Activated CD4-positive, CD25-positive, alpha-beta regulatory T cell (primary cell): Measurements from ENCODE around the gene ZNF525.
"Not testable (repeated sequence)": the region's sequence is repeated elsewhere in the genome, so short reads cannot be mapped to it uniquely, and the experiment has no call there.

Experiments used
- DNase-seq, 4 experiments: peaks; one replicate each; lab custom pipeline; 2025; lab: John Stamatoyannopoulos, UW

Gene ZNF525

DNA sequence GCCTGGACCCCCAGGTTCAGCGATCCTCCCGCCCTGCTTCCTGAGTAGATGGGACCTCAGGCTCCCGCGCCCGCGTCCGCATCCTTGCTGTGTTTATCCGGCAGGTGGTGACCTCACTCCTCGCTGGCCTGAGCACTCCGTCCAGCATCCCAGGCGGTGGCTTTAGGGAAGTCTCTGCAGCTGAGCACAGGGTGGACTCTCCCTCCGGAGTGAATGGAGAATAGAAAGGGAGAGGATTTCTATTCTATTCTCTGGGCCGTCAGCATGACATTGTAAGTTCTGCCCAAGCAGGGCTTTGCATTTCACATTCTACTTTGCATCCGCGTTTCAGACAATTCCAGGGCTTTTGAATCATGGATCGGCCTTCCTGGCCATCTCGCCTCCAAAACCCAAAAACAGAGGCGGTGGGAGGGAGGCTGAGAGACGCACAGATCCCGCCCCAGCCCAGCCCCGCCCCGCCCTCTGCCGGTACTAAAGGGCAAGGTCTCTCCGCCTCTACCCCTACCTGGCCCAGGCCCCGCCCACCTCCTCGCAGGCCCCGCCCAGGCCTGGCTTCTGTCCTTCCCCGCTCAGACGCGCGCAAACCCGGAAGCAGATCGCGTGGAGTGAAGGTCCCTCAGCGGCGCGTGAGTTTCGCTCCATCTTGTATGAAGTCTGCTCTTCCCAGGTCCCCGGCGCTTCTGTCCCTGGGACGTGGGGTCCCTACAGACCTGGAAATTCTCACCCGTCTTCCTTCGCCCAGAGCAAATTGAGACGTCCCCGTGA lies at the start of gene ZNF525:
Gene ZNF525, plus strand, starts transcription at position 572 of the 765 bp plus-strand sequence. CDS start 6,577 bp downstream, outside the sequence.
- peak; percentile 93 to 95 (median 94) for DNase-seq

DNA sequence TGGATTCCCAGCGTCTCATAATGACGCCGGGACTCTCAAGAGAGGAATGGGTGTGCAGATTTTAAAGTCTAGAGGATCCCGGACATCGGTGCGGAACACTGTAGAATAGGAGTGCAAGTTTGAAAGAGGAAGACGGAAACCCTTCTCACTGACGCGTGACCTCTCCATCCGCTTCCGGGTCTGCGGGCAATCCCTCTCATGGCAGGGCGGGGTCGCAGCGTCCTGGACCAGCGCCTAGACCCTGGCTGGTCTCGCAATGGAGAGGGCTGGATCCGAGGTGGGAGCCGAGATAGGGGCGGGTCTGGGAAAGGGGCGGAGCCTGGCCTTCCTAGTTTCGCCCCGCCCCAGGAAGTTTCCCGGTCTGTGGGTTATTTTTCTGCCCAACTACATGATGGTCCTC lies 36.5 kb upstream of the ZNF525 start:
- DNase-seq: no peak

DNA sequence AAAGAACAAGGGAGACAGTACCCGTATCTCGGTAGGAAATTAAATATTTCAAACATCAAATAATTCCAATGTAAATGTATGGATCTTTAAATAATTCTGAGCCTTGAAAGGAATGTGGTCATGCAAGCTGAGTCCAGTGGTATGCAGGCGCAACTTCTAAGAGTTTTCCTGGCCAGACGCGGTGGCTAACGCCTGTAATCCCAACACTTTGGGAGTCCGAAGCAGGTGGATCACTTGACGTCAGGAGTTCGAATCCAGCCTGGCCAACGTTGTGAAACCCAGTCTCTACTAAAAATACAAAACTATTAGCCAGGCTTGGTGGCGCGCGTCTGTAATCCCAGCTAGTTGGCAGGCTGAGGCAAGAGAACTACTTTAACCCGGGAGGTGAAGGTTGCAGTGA lies 33.0 kb upstream of the ZNF525 start:
- no peak for DNase-seq

DNA sequence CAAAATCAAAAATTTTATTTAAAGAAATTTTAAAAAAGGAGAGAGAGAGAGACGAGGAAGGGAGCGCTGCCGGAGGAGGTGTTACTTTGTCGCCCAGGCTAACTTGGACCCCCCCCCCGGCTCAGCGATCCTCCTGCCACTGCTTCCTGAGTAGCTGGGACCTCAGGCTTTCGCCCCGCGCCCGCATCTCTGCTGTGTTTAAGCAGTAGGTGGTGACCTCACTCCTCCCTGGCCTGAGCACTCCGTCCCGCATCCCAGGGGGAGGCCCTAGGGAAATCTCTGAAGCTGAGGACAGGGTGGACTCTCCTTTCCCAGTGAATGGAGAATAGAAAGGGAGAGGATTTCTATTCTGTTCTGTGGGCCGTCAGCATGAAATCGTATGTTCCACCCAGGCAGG lies 32.4 kb upstream of the ZNF525 start:
- peak in 2 of 4 experiments; percentile 6 to 20 for DNase-seq

DNA sequence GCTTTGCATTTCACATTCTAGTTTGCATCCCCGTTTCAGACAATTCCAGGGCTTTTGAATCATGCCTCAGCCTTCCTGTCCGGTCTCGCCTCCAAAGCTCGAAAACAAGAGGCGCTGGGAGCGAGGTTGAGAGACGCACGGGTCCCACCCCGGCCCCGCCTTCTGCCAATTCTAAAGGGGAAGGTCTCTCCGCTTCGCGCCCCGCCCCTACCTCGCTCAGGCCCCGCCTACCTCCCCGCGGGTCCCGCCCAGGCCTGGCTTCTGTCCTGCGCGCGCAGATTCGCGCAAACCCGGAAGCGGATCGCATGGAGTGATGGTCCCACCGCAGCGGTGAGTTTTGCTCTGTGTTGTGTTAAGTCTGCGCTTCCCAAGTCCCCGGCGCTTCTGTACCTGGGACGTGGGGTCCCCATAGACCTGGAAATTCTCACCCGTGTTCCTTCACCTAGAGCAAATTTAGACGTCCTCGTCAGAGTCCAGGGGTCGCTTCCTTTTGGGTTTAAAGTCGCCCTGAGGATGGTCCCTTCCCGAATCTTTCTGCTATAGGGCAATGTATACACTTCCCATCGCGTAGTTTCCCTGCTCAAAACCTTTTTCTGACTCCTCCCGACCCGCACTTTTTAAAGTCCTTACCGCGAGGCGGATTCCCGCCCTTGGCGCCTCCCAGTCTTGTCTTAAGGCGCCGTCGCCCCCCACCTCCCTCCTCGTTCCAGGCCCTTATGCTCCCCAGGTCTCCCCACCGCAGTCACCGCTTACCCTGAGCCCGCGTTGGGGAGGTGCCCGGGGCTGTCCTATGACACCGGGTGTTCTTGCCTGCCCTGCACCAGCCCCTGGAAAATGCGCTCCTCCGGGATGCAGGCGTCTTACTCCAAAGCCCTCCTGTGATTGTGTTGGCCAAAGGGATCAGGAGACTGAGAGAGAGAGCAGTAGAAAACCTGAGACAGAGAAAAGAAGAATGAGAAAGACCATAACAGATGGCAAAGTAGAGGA lies 31.7 kb upstream of the ZNF525 start, which contains the start of gene ZNF845:
Gene ZNF845, plus strand, starts transcription at position 287 of the 987 bp plus-strand sequence. CDS start 7,559 bp downstream, outside the sequence.
- peak; percentile 87 to 94 (median 91) for DNase-seq

DNA sequence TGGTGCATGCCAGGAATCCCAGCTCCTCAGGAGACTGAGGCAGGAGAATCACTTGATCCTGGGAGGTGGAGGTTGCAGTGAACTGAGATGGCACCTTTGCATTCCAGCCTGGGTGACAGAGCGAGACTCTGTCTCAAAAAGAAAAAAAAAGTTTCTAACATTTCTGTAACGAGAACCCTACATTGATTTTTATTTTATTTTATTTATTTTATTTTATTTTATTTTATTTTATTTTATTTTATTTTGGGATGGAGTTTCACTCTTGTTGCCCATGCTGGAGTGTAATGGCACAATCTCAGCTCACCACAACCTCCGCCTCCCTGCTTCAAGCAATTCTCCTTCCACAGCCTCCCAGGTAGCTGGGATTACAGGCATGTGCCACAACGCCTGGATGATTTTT lies 21.1 kb upstream of the ZNF525 start:
- DNase-seq: not testable (repeated sequence)

DNA sequence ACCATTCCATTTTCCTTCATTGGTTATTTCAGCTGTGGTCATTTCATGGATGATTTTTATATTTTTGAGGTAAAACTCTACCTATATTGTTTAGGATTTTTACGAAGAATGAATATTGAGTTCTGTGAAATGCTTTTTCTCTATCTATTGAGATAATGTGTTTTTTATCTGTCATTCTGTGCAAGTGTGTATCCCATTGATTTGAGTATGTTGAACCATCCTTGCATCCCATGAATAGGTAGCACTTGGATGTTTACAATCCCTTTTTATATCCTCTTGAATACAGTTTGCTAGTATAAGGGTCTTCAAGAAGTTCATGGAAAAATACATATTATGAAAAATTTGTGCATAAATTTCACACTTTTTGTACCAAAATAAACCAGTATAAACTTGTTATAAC lies 9.8 kb upstream of the ZNF525 start:
- no peak for DNase-seq

DNA sequence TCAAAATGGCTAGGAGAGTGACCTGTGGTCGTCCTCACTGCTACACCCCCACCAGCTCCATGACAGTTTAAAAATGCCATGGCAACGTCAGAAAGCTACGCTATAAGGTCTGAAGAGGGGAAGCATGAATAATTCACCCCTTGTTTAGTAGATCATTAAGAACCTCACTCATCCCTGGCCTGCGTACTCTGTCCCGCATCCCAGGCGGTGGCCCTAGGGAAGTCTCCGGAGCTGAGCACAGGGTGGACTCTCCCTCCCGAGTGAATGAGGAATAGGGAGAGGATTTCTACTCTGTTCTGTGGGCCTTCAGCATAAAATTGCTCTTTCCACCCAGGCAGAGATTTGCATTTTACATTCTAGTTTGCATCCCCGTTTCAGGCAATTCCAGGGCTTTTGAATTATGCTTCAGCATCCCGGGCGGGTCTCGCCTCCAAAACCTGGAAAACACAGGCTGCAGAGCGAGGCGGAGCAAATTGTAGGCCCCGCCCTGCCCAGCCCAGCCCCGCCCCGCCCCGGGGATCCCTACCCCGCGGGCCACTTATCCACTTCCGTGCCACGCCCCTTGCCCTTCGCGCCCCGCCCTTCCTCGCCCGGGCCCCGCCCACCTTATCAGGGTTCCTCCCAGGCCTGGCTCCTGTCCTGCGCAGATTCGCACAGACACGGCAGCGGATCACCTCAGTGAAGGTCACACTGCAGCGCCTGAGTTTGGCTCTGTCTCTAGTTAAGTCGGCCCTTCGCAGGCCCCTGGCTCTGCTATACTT lies 7.5 kb upstream of the ZNF525 start:
- no peak for DNase-seq

DNA sequence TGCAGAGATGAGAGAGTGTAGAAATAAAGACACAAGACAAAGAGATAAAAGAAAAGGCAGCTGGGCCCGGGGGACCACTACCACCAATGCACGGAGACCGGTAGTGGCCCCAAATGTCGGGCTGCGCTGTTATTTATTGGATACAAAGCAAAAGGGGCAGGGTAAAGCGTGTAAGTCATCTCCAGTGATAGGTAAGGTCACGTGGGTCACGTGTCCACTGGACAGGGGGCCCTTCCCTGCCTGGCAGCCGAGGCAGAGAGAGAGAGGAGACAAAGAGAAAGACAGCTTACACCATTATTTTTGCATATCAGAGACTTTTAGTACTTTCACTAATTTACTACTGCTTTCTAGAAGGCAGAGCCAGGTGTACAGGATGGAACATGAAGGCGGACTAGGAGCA lies 5.4 kb upstream of the ZNF525 start:
- DNase-seq: not testable (repeated sequence)

DNA sequence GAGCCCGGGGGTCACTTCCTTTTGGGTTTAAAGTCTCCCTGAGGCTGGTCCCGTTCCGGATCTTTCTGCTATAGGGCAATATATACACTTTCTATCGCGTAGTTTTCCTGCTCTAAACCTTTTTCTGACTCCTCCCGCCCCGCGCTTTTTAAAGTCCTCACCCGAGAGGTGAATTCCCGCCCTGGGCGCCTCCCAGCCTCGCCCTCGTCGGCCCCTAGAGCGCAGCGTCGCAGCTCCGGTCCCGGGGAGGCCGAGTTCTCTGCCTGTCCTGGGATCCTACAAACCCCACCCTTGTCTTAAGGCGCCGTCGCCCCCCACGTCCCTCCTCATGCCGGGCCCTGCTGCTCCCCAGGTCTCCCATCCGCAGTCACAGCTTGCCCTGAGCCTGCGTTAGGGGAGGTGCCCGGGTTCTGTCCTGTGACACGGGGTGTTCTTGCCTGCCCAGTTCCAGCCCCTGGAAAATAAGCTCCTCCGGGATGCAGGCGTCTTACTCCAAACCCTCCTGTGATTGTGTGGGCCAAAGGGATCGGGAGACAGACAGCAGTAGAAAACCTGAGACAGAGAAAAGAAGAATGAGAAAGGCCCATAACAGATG lies 491 bp downstream of the ZNF525 start:
- DNase-seq: peak in 1 of 4 experiments; percentile 14

DNA sequence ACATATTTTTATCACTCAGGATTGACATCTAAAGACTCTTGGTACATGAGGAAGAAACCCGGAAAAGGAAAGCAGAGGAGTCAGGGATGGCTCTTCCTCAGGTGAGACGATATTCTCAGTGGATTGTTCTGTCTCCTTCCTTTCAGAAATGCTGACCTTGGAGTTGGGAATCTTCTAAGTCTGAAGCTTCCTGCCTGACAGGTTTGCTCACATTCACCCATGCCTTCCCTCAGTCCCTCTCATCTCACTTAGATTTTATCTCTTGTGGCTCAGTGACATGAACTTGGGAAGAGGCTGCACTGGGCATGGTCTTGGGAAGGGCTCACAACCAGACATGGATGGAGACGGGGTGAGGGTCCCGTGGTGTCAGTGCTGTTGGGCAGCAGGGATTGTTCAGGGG lies 6.7 kb downstream of the ZNF525 start:
- DNase-seq: no peak

DNA sequence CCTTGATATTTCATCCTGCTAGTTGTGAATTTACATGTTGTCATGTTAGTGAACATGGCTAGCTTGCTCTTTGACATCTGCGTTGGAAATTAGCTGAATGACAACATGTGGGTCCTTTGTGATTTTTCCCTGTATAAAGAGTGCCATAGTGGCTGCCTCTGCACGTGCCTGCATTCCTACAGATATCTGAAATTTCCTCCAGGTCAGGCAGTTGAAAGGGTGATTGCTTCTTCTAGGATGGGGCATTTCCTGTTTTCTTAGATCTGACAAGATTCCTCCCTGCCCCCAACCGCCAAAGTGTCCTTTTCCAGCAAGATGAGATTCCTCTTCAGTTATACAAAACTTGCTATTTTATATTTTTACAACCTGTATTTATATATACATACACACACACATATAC lies 8.8 kb downstream of the ZNF525 start:
- DNase-seq: no peak

DNA sequence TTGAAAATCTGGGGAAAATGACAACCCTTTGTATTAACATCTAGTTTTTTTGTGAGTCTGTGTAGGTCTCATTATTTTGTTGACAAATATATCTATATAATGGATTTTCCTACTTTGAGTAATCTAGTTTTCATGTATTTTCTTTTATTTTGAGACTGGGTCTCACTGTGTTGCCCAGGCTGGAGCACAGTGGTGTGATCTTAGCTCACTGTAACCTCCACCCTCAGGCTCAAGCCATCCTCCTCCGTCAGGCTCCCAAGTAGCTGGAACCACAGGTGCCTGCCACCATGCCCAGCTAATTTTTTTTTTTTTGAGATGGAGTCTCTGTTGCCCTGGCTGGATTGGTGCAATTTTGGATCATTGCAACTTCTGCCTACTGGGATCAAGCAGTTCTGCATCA lies 9.2 kb downstream of the ZNF525 start:
- no peak for DNase-seq

DNA sequence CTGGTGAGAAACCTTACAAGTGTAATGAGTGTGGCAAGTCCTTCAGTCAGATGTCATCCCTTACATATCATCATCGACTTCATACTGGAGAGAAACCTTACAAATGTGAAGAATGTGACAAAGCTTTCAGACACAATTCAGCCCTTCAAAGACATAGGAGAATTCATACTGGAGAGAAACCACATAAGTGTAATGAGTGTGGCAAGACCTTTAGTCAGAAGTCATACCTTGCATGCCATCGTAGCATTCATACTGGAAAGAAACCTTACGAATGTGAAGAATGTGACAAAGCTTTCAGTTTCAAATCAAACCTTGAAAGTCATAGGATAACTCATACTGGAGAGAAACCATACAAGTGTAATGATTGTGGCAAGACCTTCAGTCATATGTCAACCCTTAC lies 15.9 kb downstream of the ZNF525 start:
- DNase-seq: no peak

DNA sequence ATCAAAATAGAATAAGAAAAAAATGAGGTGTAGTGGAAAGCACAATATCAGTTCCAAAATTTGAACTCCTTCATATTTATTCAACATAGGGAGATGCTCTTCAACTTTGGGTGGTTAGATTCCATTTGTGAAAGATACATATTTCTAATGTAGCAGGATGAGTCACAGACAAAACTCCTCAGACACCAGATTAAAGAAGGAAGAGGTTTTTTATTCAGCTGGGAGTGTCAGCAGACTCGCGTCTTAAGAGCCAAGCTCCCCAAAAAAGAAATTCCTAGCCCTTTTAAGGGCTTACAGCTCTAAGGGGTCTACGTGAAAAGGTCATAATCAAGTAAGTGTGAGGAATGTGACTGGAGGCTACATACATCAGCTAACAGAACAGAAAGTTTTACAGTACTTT lies 22.7 kb downstream of the ZNF525 start:
- no peak for DNase-seq

DNA sequence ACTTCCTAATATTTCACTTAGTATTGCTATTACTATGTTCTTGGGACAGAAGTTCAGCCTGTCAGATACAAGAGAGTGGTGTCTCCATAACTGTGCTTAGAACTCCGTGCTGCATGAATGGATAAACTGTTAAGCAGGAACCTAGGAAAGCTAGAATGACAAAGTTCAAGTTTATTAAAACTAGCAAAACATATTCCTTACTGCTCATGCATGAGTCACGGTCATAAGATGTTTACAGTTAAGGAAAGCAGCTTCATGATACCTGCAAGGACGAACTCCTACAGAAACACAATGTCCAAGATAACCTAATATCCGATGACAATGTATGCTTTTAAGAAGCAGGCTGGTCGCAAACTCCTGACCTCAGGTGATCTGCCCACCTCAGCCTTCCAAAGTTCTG lies 23.4 kb downstream of the ZNF525 start:
- DNase-seq: no peak

DNA sequence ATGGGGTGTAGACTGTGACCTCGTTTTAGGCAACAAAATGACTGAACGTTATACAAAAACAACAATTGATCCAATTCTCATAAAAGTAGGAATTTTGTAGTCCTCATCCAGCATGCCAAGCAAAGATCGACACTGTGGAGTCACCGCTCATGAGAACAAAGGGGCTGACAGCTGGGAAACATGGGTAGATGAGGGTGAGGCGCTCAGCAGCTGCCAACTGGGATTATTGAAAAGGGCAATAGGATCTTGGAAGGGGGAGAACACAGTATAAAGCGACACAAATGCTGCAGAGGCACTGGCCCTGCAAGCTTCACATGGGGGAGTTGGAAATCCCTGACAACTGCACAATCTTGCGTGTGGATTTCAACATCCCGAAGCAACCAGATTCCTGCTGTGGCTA lies 24.1 kb downstream of the ZNF525 start:
- no peak for DNase-seq

DNA sequence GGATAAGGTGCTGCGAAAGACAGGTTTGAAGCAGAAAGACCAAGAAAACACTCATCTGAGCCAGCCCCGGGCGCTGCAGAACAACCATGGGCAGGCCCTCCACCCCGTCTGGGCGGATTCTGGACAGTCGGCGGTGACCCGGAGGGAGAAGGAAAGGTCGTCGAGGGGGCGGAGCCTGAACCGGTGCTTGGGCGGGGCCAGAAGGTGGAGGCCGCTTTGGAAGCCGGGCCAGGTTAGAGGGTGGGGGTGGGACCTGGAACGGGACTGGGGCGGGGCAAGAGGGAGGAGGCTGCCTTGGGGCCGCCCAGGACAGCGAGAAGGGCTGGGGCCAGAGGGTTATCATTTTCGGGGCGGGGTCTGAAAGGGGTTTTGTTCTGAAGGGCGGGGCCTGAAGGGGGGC lies 24.5 kb downstream of the ZNF525 start:
- DNase-seq: no peak

DNA sequence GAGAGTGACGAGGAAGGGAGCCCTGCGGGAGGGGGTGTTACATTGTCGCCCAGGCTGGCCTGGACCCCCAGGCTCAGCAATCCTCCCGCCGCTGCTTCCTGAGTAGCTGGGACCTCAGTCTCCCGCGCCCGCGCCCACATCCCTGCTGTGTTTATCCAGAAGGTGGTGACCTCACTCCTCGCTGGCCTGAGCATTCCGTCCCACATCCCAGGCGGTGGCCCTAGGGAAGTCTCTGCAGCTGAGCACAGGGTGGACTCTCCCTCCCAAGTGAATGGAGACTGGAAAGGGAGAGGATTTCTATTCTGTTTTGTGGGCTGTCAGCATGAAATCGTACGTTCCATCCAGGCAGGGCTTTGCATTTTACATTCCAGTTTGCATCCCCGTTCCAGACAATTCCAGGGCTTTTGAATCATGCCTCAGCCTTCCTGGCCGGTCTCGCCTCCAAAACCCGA lies 29.0 kb downstream of the ZNF525 start:
- no peak for DNase-seq

DNA sequence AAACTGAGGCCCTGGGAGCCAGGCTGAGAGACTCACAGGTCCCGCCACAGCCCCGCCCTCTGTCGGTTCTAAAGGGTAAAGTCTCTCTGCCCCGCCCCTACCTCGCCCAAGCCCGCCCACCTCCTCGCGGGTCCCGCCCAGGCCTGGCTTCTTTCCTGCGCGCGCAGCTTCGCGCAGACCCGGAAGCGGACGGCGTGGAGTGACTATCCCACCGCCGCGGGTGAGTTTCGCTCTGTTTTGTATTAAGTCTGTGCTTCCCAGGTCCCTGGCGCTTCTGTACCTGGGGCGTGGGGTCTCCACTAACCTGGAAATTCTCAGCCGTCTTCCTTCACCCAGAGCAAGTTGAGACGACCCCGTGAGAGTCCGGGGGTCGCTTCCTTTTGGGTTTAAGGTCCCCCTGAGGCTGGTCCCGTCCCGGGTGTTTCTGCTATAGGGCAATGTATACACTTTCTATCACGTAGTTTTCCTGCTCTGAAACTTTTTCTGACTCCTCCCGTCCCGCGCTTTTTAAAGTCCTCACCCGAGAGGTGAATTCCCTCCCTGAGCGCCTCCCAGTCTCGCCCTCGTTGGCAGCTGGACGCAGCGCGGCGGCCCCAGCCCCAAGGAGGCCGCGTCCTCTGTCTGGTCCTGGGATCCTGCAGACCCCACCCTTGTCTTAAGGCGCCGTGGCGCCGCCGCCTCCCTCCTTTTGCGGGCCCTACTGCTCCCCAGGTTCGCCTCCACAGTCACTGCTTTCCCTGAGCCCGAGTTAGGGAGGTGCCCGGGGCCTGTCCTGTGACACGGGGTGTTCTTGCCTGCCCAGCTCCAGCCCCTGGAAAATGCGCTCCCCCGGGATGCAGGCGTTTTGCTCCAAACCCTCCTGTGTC lies 29.7 kb downstream of the ZNF525 start, which contains the start of gene ZNF765:
Gene ZNF765, plus strand, starts transcription at position 176 of the 866 bp plus-strand sequence. CDS start 2,867 bp downstream, outside the sequence.
- DNase-seq: peak; percentile 91 to 95 (median 94)
